ENCODE results near the gene LGALS9.

Gene LGALS9

DNA sequence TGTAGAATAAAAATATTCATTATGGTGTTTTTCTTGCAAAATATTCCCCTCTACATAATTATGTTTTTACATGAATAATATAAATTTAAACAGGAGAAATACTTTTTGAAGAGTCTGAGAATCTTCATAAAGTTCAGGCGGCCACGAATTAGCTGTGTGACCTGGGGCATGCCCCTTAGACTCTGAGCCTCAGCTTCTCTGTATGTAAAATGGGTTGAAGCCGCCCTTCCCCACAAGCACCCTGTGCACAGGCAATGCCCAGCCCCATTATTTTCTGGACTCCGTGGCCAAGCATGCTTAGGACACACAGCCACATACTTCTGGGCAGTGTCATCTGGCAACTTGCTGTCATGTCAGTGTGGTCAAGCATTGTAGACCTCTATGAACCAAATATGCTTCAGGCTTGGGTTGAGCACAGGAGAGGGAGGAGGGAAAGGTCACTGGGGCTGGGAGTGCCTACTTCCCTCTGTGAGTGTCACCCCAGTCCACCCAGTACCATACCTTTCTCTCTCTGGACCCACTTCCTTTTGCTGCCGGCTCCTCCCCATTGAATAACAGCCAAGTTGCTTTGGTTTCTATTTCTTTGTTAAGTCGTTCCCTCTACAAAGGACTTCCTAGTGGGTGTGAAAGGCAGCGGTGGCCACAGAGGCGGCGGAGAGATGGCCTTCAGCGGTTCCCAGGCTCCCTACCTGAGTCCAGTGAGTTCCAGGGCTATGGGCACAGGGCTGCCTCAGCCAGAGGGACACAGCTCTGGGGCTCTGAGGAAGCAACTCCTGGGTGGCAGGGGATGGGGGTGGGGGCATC lies at the start of gene LGALS9:
TSS of gene LGALS9 (plus strand) at position 582 of the 804 bp plus-strand sequence. CDS start at position 660, 78 bp downstream.
- DNase-seq: peak; percentile 43

DNA sequence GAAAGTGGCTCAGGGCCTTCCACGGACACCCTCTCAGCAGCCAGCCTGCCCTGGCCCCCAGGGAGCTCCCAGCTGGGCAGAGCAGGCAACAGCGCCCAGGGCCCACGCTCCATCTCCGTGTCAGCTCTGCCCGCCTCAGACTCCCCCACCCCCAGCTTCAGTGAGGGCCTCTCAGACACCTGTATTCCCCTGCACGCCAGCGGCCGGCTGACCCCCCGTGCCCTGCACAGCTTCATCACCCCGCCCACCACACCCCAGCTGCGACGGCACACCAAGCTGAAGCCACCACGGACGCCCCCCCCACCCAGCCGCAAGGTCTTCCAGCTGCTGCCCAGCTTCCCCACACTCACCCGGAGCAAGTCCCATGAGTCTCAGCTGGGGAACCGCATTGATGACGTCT lies 48.3 kb upstream of the LGALS9 start:
- no peak for DNase-seq

DNA sequence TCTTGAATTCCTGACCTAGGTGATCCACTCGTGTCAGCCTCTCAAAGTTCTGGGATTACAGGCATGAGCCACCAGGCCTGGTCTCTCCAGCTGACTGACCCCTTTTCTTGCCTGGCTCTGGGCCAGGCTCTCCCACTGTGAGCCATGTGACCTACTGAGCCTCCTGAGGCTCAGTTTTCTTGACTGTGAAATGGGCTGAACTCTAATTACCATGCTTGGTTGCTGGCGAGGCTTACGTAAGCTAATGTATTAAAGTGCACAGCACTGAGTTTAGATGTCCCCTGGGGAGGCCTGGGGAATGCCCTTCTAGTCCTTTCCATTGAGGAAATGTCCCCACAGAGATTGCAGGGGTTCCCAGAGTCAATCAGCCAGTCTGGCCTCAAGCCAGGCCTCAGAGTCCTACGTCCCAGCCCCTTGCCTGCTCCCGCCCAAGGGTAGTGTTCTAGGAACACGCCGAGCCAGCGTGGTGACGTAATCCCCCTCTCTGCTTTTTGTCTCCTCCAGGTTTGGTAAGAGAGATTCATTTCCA lies 45.8 kb upstream of the LGALS9 start:
- no peak for DNase-seq

DNA sequence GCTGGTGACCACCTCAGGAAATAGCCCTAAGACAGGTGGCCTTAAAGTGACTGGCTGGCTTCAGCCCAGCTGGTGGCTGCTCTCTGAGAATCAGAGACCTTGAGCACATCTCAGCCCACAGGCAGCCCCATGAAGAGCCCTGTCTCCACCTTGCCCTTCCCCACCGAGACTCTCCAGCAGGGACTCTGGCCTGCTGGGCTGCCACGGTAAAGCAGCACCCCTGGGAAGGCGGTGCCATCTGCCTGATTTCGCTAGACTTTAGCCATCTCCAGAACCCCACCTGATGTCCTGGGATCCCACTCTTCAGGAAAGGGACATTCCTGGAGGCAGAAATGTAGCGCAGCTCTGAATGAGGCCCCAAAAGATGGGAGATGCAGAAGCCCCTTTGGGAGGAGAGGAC lies 45.2 kb upstream of the LGALS9 start:
- no peak for DNase-seq

DNA sequence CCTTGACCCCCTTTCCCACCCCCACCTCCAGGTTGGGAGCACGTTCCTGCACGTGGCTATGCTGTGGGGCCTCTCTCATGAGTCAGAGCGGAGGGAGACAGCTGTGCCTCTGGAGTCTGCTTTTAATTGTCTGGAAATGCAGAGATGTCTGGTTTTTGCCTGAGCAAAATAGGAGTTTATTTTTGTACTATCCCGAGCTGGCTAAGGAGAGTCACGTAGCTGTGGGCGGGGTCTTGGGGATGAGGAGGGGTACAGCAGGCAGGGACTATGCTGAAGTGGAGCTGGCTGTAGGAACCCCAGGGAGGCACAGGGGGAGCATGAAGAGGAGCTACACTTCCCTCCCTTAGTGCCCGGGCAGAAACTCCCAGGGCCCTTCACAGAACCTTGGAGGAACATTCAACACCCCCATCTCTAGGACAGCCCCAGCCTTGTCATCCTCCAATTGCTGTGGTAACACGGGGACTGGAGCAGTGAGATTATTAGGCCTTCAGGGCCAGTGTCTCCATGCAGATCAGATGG lies 44.7 kb upstream of the LGALS9 start:
- no peak for DNase-seq

DNA sequence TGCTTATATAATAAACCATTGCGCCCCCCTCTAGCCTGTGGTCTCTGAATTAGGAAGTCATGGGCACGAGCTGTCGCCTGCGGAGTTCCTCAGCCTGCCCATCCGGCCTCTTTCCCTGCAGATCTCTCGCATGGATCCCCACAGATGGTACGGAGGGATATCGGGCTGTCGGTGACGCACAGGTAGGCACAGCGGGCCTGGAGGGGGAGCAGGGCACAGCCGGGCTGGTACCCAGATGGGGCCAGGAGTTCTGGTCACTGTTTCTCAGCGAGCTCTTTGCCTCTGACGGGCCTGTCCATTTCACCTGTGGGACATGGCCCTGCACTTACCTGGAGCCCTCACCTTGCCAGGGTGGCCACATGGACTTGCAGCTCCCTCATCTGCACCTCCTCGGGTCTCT lies 42.6 kb upstream of the LGALS9 start:
- DNase-seq: no peak

DNA sequence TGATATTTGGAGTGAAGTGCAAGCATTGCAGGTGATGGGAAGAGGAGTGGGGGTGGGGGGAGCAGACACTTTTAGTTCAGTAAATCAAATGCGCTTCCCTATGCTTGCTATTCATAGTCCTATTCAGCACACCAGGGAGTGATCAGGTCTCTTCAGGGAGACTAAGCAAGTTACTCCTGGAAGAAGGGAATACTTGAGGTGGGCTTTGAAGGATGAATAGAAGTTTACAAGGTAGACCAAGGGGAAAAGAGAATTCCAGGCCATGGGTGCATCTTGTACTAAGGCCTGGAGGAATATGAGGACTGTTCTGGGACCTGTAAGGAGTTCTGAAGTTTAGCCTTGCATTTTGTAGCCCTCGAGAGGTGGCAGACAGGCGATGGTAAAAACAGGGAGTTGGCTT lies 40.1 kb upstream of the LGALS9 start:
- no peak for DNase-seq

DNA sequence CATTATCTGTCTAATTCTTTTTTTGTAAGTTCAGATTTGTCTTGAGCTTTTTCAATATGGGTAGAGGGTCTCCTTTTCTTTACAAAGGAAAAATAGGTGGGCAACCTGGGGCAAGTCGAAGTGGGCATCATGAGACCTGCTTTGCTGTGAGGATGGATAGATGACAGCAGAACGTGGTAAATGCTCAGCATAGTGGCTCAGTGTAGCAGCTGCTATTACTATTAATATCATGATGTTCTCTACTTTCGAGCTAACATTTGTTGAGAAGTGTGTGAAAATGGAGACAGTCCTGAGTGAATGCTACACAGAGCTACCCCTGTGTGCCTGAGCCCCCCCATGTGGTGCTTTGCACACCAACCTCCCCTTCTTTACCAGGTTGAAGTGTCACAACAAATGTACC lies 39.0 kb upstream of the LGALS9 start:
- DNase-seq: no peak

DNA sequence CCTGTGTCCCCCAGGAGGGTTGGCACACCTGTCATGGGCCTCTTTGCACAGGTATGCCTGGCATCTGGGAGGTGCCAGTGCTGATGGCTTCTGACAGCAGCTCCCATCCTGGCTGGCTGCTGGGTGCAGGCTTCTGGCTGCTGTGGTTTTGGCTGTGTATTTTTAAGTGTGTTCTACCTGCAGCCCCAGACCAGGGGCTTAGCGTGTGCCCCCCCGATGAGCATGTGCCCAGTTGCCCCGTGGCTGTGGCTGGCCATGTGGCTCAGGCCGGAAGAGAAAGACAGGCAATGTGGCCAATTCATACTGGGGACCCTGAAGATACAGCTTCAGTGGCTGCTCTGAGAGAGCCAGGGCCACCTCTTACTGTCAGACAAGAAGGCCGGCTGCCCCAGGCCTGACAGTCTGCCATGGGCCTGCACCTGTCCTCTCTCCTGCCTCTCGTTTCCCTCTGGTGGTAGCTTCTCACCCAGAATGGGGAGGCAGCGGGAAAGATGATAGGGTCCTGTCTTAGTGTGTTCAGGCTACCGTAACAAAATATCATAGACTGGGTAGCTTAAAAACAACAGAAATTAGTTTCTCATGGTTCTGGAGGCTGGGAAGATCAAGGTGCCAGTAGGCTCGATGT lies 37.6 kb upstream of the LGALS9 start:
- DNase-seq: no peak

DNA sequence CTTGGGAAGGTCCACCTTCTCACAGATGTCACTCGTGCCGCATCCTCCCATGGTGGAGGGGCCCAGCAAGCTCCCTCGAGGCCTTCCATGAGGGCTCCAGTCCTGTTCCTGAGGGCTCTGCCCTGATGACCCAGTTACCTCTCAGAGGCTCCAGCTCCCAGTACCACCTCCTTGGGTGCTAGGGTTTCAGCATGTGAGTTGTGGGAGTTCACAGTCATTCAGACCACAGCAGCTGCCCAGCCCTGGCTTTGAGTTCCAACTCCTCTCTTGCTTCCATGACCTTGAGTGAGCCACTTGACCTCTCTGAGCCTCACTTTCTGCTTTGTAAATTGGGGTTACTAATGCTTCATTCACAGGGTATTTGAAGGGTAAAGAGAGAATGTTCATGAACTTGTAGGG lies 37.1 kb upstream of the LGALS9 start:
- DNase-seq: no peak

DNA sequence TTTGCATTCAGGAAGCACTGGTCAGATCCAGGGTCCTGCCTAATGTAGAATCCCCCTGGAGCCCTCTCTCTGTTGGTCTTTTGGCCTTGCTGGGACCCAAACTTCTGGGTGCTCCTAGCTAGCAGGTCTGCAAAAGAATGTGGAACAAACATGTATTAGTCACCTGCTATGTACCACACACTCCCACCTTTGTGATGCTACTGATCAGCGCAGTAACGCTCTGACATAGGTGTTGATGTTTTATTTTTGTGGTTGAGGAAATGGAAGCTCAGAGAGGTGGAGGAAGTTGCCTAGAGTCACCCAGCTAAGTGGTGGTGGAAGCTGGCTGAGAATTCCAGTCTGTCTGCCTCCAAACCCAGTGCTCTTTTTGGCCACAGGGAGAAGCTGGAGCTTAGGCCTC lies 35.8 kb upstream of the LGALS9 start:
- no peak for DNase-seq

DNA sequence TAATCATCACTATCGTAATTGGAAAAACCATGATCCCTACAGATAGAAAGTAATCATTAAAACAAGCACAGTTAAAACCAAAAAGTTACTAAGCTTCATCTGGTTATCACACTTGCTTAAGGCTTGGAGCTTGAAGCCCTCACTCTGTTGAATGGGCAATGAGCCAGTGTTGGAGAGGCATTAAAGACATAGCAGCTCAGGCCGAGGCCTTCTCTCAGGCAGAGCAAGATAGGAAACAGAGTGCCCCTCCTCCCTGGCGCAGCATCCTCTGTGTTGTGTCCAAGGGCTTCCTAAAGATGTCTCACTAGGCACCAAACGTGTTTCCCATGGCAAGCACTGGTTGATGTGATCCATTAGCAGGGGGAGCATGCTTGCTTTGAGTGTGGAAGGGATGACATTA lies 34.9 kb upstream of the LGALS9 start:
- no peak for DNase-seq

DNA sequence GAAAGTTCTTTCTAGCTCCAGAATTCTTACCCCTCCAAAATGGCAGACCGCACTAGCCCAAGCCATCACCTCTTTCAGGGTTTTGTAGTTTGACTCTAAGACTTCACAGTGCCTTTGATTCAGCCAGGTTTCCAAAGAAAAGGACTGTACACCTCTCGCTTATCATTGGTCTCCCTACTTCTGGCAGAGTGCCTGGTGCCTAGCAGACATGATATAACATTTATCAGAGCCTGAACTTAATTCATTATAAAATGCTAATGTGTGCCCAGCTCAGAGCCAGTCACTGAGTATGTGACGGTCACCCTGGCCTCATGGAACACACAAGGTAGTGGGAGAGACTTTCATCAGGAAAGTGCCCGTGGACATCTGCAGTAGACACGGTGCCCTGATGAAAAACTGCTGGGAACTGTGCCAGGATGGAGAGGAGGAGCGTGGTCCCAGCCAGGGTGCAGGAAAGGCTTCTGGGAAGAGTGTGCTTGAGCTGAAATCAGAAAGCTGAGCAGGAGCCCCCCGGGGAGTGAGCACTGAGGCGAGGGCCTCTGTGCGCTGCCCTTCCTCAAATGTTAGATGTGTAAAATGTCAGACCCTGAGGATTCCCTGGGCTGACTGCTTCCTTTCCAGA lies 34.3 kb upstream of the LGALS9 start:
- DNase-seq: no peak

DNA sequence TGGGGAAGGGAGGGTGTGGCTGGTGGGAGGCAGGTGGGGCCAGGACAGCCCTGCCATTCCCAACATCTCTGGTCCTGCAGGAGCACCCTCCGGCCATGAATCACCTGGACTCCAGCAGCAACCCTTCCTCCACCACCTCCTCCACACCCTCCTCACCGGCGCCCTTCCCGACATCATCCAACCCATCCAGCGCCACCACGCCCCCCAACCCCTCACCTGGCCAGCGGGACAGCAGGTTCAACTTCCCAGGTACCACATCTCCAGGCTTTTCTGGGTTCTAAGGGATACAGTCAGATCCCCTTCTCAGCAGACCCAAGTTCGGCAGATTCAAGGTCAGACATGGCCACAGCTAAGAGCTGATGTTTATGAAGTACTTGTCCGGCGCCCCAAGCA lies 33.8 kb upstream of the LGALS9 start:
- DNase-seq: no peak

DNA sequence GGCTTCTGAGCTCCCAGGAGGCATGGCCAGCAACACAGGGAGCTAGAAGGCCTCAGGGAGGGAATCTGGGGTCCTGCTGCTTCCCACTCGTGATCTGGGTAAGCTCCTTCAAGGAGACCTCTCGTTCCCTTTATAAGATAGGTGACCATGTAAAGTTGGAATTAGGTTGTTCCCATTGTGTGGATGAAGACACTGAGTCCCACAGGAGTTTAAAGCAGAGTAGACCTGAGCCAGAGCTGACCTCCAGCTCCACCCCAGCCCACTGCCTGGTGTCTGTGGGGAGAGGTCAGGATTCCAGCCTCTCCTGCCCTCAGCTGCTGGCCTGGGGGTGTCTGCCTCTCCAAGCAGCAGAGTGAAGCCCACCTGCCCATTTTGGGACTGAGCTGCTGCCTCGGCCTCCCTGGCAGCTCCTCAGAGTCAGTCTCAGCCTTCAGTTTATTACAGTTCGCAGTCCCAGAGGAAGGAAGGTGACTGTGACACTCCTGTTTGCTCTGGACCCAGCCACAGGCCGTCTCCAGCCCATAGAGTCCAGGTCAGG lies 33.1 kb upstream of the LGALS9 start:
- DNase-seq: no peak

DNA sequence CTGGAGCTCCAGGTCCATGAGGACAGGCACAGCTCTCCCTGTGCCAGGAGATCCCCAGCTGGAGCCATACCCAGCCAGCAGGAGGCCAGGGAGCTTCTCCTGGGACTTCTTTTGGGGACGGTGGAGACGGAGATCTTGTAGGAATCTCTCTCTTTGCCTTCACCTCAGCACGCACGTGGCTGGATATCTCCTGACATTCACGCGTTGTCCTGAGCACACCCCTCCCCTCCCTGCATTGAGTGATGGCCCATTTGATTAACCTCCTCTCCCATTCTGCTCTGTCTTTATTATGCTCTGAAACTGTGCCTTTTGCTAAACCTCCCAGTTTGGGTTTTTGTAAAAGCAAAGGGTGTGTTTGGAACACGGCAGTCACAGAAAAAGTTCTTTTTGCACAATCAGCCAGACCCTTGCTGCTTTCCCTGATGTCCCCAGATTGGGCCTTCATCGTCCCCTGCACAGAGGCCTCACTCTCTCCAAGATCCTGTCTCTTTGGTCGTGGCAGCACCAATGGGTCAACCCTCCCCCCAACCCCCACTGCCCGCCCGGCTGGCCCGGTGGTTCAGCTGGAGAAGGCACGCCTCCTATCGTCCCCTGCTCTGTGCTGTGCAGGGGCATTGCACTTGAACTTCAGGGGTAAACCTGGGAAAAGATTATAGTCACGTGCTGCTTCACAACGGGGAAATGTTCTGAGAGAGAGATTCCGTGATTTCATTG lies 32.5 kb upstream of the LGALS9 start:
- DNase-seq: no peak

DNA sequence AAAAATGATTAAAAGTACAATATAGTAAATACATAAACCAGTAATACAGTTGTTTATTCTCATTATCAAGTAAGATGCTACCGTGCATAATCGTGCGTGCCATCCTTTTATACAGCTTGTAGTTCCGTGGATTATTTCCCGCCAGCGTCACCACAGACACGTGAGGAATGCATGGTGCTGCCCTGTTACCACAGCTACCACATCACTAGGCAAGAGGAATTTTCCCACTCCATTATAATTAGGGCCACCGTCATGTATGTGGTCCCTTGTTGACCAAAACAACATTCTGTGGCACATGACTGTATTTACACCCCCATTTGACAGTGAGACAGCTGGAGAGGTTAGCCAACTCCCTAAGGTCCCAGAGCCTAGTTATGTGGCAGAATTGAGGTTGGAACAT lies 30.5 kb upstream of the LGALS9 start:
- DNase-seq: no peak

DNA sequence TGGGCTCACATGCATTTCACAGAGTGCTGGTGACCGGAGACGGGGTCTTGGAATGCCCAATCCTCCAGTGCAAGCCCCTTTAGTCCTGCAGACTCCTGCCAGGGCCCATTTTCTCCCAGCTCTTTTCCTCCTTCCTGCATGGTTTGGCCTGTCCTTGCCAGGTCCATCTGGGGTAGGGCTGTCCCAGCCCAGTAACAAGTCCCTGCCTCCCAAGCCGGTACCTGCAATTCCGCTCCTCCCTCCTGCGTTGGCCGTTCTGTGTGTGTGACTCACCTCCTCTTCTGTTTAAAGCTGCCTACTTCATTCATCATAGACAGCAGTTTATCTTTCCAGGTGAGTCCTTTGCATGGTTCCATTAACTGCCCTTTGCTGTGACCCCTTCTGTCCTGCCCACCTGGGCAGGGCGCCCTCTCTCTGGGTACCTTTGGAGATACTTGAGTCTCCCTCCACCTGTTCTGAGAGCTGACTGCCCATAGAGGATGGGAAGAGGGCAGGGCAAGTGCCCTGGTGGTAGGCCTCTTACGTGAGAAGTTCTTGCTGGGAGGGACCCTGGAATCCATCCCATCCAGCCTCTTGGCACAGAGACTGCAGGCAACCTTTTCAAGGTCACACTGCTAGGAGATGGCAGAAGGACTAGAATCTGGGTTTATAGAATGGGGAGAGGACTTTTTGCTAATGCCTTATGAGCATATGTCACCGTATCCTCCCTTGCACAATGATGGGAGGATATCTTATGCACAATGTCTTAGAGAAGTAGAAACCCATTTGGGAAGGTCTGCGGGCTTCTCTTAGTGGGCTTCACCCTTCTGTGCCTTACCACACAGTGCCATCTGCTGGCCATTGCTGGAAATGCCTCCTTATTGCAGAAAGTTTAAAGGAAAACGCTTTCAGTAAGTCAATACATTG lies 29.7 kb upstream of the LGALS9 start:
- DNase-seq: peak; percentile 70

DNA sequence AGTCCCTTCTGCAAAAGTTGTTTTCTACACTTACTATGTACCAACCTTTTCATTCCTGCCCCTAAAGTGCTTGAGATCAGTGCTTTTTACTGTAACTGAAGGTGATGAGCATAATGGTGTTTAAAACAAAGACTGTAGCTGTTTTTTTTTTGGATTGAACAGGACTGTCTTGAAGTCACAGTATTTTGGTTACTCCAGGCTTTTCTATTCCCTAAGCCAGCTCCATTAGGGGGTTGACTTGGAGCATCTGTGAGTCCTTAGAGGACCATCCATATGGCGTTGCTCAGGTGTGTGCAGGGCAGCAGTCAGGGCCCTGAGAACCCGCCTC lies 29.0 kb upstream of the LGALS9 start:
- no peak for DNase-seq

DNA sequence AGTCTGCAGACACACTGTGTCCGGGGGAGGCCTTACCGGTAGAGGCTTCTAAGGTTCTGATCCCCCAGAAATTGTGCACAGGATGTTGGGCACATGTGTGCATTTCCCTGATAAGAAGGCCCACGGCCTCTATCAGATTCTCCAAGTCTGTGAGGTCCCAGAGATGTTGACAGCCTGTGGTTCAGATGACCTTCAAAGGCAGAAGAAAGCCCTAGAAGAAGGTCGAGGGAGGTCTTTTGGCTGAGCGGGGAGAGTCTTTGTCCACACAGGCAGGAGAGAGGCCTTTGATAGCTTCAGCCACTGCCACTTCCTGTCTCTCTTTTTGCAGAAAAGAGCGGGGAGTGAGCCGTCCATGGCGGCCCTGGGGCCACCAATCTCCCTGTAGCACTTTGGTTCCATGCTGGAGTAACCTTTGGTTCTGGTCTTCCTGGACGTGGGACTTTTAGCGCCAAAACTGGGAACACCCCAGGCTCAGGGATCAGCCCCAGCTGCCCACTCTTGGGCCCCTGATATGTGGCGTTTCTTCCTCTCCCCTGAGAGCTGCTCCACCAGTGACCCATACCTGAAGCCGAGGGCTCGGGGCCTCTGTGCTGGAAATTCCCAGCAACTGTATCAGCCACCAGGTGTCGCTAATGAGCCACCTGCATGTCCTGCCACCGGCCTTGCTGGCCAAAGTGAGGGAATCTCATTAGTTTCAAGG lies 28.1 kb upstream of the LGALS9 start:
- peak; percentile 65 for DNase-seq

DNA sequence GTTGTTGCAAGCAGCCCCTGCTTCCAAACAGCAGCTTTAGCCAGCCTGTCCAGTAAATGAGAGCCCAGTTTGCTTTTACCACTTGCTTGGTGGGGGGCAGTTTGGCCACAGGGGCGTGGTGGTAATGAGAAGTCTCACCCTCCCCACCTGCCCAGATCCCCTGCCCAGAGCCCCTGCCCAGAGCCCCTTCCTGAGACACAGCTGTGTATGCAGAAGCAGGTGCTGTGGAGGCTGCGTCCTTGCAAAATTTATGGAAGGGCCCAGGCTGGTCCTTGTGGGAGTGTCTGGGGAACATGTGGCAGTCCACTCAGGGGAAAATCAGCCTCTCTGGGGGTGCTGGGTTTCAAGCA lies 27.6 kb upstream of the LGALS9 start:
- DNase-seq: no peak

Data from CD4-positive, alpha-beta T cell treated with Interleukin-15 for 1 hour (primary cell).